ENCODE data around the gene THSD4.
A peak's percentile ranks its signal among the peaks of the same experiment; 100 is the strongest.

Gene THSD4

GRCh38 chr15:71730277-71731144 is 615.2 kb downstream of the THSD4 start:
- no peak overlapping the region for H3K9ac ChIP-seq (ENCODE audit: low read length)
- H3K9me2 ChIP-seq (ENCODE audit: low read depth, low read length), result no peaks in the 10 kb centered on the region
- no peaks in the 10 kb centered on the region for H3F3A ChIP-seq (ENCODE audit: insufficient read depth, low read length)
- H3K27me3 ChIP-seq (ENCODE audit: insufficient read depth, low read length), result no peaks in the 10 kb centered on the region
- no peaks in the 10 kb centered on the region for H3K4me1 ChIP-seq (ENCODE audit: insufficient read depth, low read length, severe bottlenecking)
- H2AFZ ChIP-seq (ENCODE audit: low read length), result no peak overlapping the region
- H3K79me2 ChIP-seq (ENCODE audit: insufficient read depth, low read length), result no peaks in the 10 kb centered on the region
- H3K4me2 ChIP-seq (ENCODE audit: low read length), result no peak overlapping the region
- peak; percentile 76 for TF ChIP-seq CTCF (IDR thresholded peaks at IDR 0.05; ENCODE audit: low read length)
- TF ChIP-seq EZH2 (IDR thresholded peaks at IDR 0.05; ENCODE audit: borderline replicate concordance, low read length), result no peak
- no peaks in the 10 kb centered on the region for H3K9me3 ChIP-seq (ENCODE audit: low read length)
- H3K36me3 ChIP-seq (ENCODE audit: insufficient read depth, low read length), result no peaks in the 10 kb centered on the region
- H3K4me3 ChIP-seq (ENCODE audit: low read depth, low read length, poor library complexity, severe bottlenecking), result no peak overlapping the region
- H4K20me1 ChIP-seq (ENCODE audit: insufficient read depth, low read length), result no peaks in the 10 kb centered on the region
- H3K27ac ChIP-seq (ENCODE audit: low read depth, low read length, poor library complexity, severe bottlenecking), result no peak overlapping the region

GRCh38 chr15:71732636-71733035 is 617.4 kb downstream of the THSD4 start:
- no peaks in the 10 kb centered on the region for H3K9me2 ChIP-seq (ENCODE audit: low read depth, low read length)
- TF ChIP-seq EZH2 (IDR thresholded peaks at IDR 0.05; ENCODE audit: borderline replicate concordance, low read length), result no peak
- no peak for TF ChIP-seq CTCF (IDR thresholded peaks at IDR 0.05; ENCODE audit: low read length)
- no peak overlapping the region for H3K4me2 ChIP-seq (ENCODE audit: low read length)
- H3K27me3 ChIP-seq (ENCODE audit: insufficient read depth, low read length), result no peaks in the 10 kb centered on the region
- no peak overlapping the region for H3K9ac ChIP-seq (ENCODE audit: low read length)
- H3K36me3 ChIP-seq (ENCODE audit: insufficient read depth, low read length), result no peaks in the 10 kb centered on the region
- H4K20me1 ChIP-seq (ENCODE audit: insufficient read depth, low read length), result no peaks in the 10 kb centered on the region
- H3K27ac ChIP-seq (ENCODE audit: low read depth, low read length, poor library complexity, severe bottlenecking), result no peak overlapping the region
- no peaks in the 10 kb centered on the region for H3K9me3 ChIP-seq (ENCODE audit: low read length)
- no peaks in the 10 kb centered on the region for H3K79me2 ChIP-seq (ENCODE audit: insufficient read depth, low read length)
- no peaks in the 10 kb centered on the region for H3F3A ChIP-seq (ENCODE audit: insufficient read depth, low read length)
- H2AFZ ChIP-seq (ENCODE audit: low read length), result no peak overlapping the region
- no peak overlapping the region for H3K4me3 ChIP-seq (ENCODE audit: low read depth, low read length, poor library complexity, severe bottlenecking)
- H3K4me1 ChIP-seq (ENCODE audit: insufficient read depth, low read length, severe bottlenecking), result no peaks in the 10 kb centered on the region

- H3K4me2 ChIP-seq (ENCODE audit: low read length), result no peak overlapping the region
- TF ChIP-seq EZH2 (IDR thresholded peaks at IDR 0.05; ENCODE audit: borderline replicate concordance, low read length) (no peak), CTCF (IDR thresholded peaks at IDR 0.05; ENCODE audit: low read length) (no peak)
- no peak overlapping the region for H3K27ac ChIP-seq (ENCODE audit: low read depth, low read length, poor library complexity, severe bottlenecking)
- no peaks in the 10 kb centered on the region for H3K79me2 ChIP-seq (ENCODE audit: insufficient read depth, low read length)
- H3K4me3 ChIP-seq (ENCODE audit: low read depth, low read length, poor library complexity, severe bottlenecking), result no peak overlapping the region
- H3K9ac ChIP-seq (ENCODE audit: low read length), result no peak overlapping the region
- H4K20me1 ChIP-seq (ENCODE audit: insufficient read depth, low read length), result no peaks in the 10 kb centered on the region
- H3F3A ChIP-seq (ENCODE audit: insufficient read depth, low read length), result no peaks in the 10 kb centered on the region
- no peaks in the 10 kb centered on the region for H3K27me3 ChIP-seq (ENCODE audit: insufficient read depth, low read length)
- H3K9me2 ChIP-seq (ENCODE audit: low read depth, low read length), result no peaks in the 10 kb centered on the region
- H3K9me3 ChIP-seq (ENCODE audit: low read length), result no peaks in the 10 kb centered on the region
- H2AFZ ChIP-seq (ENCODE audit: low read length), result no peak overlapping the region
- H3K4me1 ChIP-seq (ENCODE audit: insufficient read depth, low read length, severe bottlenecking), result no peaks in the 10 kb centered on the region
- no peaks in the 10 kb centered on the region for H3K36me3 ChIP-seq (ENCODE audit: insufficient read depth, low read length)
These were observed 617.9 kb downstream of the THSD4 start for GRCh38 chr15:71733122-71733521.
